NOMO-1 treated with dmso at 0.1 percent for 144 hours (cell line): ENCODE data around the gene TOM1.
"Not testable (repeated sequence)": the region's sequence is repeated elsewhere in the genome, so short reads cannot be mapped to it uniquely, and the experiment has no call there.

Experiments used
- DNase-seq: peaks from one replicate; lab custom pipeline; 2025; ENCODE audit not compliant: unreplicated experiment; lab: John Stamatoyannopoulos, UW

TOM1 gene

DNA sequence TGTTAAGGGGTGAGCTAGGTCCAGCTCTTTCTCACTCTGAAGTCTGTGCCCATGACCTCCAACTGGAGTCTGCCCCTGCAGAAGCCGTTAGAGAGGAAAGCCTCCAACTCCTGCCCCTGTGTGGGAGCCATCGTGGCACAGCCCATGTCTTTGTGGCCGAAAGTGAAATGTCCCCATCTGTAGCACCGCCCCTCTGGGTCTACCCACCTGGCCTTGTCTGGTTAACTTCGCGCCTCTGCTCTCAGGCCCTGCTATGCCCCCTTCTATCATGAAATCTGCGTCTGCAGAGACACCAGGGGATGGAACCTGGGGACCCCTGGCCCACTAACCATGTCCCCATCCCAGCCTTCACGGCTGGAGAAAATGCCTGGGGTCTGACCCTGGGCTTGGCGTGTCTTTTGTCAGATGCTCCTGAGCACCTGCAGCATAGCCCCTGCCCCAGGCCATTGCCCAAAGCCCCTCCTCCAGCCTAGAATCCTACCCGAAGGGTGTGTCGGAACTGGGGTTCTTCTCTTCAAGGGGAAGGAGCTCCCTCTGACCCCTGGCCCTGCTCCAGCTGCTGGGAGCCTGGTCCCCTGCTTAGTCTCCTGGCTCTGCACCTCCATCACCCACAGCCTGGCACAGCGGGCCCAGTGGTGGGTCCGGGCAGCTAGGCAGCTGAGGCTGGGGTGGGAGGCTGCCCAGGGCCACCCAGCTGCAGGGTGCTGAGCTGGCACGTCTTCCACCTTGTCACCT, 45.4 kb downstream of the TOM1 start:
- no peak for DNase-seq

DNA sequence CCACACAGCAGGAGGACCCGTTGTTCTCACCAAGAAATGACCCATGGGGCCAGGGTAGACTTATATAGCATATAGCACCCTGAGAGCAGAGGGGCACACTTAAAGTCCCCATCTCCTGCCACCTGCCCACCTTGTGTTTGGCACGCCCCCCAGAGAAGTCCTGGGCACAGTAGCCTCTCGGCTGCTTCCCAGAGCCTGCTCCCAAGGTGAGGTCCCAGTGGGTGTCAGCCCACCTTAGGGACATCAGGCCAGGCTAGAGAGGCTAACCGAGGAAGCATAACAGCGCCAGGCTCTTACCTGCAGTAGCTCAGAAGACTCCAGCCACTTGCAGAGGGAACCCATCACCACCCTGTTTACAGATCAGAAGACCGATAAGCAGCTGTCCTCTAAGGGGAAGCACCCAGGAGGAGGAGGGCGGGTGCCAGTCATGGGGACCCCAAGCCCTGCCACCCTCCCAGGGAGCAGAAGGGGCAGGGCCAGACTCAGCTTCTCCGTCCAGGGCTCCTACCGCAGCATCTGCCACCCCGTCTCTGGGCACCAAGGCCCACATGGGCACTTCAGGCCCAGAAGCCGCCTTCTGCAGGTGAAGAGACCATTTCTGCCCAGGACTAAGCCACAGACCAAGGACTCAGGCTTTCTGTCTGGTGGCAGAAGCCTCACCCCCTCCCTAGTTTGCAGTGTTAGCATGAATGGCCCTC, 46.3 kb downstream of the TOM1 start:
- no peak for DNase-seq

DNA sequence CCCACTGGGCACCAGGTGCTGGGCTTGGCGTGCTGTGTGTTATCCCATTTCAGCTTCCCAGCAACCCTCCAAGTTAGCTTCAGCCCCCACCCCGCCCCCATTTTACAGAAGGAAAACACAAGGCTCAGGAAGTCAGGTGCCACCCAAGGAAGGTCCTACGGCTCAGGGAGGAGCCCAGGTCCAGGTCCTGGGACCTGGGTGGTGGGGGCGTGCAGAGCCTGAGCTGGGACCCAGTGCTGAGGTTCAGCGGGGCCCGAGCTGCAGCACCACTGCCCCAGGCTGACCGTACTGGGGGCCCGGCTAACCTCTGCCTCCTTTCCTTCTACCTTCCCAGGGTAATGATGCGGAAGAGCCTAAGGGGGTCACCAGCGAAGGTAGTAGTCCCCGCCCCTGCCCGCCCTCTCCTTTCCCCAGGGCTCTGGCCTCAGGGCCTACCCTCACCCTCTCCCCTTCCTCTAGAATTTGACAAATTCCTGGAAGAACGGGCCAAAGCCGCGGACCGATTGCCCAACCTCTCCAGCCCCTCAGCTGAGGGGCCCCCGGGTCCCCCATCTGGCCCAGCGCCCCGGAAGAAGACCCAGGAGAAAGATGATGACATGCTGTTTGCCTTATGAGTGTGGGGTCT, 47.0 kb downstream of the TOM1 start:
- no peak for DNase-seq

DNA sequence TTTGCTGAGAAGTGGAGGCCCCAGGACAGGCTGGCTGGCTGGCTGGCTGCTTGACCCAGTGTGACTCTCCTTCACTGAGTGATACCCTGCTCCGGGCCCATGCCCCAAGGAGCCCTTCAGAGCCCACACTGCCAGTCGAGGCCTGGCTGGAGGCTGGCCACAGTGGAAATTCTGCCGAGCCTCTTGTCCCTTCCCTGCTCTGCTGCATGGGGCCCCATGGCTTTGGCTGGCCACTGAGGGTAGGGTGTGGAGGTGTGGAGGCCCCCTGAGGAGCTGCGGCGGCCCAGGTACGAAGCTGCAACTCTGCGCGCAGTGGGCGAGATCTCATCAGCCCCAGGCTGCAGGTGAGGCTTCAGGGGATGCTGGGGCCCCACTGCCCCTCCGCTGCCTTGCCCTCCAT, 47.8 kb downstream of the TOM1 start:
- DNase-seq = no peak

DNA sequence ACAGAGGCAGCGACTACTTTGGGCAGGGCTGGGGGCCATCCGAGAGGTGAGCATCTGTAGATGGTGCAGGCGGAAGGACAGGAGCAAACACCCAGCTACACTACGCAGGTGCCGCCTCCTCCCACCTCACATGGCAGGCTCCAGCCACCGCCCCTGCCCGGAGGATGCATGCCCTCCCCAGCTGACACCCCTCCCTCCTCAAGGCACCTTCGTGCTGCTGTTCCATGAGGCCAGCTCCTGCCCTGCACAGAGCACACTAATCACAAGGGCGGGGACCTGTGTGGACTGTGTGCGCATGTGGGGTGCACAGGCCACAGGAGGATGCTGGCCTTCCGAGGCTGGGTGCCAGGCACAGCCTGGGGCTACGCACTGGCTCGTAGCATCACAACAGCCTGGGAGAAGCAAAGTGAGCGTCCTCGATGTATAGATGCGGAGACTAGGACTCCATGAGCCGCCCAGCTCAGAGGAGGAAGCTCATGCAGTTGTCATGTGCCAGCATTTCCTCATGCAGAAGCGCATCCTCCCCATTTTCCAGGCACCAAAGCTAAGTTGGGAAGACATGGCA, 48.4 kb downstream of the TOM1 start:
- no peak for DNase-seq

DNA sequence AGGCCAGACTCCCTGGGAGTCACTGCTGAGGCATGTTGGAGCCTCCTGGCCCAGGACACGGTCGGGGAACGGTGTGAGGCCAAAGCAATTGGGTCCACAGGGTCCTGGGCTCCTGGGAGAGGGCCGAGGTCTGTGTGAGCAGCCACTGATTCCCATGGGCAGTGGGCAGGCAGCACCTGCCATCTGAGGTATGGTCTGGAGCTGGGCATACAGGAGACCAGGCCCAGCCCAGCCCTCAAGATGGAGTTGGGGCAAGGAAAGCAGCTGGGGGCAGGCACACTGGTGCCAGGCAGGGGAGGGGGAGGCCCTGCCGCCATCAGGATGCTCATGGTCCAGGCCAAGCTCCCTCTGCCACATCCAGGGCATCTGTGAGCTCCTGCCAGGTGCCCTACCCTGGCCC, 49.0 kb downstream of the TOM1 start:
- DNase-seq = no peak

DNA sequence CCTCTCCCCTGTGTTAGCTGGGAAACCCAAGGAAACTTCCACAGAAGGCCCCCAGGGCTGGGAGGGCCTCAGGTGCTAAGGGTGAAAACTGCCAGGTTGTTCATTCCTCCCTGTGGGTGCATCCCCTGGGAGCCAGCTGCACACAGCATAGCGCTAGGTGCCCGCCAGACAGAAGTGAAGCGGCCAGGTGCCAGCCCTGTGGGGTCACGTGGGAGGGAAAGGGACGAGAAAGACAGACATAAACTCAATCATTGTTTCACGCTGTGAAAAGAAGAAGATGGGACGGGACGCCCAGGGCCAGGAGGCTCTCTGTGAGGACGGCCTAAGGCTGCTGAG, 49.6 kb downstream of the TOM1 start:
- no peak for DNase-seq

DNA sequence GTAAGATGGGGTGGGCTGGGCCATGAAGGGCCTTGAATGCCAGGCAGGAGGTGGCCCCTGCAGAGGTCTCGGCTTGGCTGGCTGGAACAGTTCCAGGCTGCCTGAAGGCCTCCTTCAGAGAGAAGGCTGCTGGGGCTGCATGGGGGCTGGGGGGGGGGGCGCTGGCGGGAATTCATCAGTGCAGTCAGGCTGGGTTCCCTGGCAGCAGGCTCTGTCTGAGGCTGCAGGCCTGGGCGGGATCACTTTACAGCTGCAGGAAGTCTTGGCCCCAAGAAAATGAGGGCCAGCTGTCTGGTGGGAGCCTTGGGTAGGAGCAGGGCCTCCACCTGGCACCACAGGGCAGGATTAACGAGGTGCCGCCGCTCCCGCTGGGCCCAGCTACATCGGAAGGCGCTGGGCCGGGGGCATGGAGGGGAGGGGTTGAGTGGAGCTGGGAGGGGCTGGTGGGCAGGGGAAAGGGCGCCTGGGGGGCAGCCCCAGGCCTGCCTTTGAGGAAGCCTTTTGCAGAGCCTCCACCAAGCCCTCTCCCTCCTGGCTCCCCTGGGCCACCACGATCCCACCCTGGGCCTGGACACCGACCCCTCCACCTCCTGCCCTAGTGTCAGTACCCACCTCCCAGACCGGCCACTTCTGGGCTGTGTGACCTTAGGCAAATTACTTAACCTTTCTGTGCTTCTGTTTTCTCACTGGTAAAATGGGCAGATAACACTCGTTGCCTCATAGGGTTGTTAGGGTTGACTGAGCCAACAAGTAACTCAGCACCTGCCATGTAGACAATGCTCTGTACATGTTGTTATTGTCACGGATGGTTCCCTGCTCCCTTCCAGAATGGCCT, 50.2 kb downstream of the TOM1 start:
- no peak for DNase-seq

DNA sequence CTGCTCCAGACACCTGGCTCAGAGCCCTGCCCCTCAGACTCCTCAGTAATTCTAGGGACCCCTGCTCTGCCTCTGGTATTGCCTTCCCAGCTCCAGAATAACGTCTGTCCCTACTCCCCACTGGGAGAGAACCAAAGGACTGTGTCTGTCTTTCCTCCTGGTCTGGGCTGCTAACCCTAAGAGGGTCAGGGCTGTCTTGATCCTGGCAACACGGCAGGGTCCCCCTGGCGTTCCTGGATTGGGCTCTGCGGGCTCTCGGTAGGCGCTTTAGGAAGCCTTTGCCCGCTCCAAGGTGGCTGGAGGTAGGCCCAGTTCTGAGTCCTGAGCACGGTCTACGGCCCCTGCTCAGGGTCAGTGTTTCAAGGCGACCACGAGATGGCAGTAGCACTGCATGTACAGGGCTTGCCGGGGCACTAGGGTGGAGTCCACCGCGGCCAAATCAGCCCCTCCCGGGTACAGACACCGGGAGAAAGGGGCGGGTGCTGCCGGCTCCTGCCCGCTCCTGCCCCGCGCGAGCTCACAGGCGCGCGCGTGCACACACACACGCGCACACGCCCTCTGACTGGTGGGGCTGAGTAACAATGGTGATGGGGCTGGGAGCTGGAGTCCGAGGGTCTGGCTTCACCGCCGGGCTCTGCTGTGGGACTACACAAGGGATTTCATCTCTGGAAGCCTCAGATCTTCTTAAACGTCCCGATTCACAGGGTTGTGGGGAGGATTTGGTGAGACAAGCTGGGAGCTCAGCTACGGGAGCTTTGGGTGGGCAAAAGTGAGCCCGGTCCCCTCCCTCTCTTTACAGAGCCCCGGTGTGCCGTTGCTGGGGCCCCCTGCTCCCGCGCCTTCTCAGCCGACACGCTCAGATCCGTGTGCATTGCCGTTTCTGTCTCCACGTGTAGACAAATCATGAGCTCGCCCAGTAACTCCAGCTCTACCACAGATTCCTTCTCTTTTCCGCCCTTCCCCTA, 51.1 kb downstream of the TOM1 start:
- DNase-seq = peak; percentile 82

DNA sequence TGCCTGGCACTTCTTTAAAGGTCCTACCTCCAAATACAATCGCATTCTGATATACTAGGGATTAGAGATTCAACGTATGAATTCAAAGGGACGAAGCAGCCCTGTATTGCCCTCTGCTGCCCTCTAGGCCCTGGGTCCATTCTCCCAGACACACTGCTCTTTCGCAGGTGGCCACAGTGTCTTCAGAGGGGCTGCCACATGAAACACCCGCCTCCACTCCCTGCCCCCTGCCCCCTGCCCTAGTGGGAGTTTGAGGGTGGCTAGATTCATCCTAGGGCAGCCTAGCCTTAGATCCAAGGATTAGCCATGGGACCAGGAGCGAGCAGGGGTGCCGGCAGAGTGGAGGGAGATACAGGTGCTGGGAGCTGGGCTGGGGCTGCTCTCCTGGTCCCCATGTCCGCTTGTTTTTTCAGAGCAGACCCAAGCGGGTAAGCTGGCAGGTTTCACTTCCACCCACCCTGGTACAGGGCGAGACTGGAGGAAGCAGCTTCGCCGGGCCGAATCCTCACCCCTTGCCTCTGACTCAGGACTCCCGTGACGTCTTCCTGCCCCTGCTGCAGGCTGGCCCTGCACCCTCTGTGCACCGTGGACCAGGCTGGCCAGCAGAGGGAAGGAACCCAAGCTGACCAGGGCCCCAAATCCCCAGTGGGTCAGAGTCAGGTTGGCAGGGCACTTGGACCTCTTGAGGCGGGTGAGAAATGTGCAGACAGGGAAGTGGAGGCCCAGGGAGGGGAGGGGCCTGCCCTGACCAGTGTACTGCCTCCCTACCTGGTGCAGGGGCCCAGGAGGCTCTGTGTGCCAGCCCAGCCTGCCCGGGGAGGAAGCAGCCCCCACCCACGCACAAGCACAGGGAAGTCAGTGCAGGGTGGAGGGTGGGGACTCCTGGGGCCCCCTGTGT, 52.8 kb downstream of the TOM1 start:
- DNase-seq = peak; percentile 79

DNA sequence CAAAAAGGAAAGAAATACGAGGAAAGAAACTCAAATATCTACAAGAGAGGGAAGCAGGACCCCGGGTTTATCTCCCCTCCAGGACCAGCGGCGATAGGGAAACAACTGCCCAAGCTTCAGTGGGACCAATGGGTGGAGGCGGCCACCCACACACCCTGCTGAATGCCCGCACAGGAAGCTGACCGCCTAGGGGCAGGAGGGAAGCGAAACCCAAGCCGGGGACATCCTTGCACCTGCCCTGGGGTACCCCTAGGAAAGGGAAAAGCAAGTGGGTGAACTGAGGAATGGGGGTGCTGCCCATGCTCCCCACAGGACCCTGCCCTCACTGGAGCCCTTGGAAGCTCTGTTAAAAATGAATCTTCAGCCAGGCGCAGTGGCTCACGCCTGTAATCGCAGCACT, 53.6 kb downstream of the TOM1 start:
- DNase-seq = no peak

DNA sequence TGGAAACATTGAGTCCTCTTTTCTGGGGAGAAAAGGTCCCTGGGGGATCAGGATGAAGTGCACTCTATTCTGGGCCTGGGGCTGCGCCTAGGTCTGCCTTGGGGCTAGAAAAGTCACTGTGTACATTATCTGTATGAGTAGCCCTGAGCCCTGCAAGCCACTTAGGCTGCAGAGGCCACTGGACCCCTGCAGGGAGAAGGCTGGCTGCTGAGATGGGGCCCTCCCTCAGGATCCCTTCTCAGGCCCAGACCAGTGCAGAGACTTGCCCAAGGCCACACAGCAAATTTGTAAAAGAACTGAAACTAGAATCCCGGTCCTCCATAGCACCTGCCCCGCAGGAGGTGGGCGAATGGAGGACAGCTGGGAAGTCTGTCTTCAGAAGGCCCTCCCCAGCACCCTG, 54.4 kb downstream of the TOM1 start:
- no peak for DNase-seq

DNA sequence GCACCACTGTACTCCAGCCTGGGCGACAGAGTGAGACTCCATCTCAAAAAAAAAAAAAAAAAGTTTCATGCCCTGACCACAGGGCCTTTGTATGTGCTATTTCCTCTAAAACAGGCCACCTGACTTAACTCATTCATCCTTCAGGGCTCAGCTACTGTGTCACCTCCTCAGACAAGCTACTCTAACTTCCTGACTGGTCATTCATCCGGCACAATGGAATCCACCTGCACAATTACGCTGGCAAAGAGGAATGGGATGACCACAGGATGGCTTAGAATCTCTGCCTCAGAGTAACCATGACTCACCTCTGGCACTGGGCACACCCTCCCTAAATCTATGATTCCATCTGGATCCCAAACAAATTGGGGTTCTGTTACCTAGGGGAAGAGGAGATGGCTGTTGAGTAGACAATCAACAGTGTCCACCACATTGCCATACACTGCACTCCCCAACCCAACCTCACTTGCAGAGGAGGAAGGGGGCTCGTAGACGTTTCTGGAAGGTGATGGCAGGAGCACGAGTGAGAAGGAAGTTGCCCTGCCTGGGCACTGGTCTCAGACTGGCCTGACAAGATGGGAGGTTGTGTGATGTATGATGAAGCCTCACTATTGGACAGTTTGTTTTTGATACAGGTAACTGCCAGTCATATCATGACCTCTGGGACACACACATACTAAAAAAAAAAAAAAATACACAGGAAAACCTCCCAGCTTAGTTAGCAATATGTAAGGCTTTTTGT, 58.4 kb downstream of the TOM1 start:
- no peak for DNase-seq

DNA sequence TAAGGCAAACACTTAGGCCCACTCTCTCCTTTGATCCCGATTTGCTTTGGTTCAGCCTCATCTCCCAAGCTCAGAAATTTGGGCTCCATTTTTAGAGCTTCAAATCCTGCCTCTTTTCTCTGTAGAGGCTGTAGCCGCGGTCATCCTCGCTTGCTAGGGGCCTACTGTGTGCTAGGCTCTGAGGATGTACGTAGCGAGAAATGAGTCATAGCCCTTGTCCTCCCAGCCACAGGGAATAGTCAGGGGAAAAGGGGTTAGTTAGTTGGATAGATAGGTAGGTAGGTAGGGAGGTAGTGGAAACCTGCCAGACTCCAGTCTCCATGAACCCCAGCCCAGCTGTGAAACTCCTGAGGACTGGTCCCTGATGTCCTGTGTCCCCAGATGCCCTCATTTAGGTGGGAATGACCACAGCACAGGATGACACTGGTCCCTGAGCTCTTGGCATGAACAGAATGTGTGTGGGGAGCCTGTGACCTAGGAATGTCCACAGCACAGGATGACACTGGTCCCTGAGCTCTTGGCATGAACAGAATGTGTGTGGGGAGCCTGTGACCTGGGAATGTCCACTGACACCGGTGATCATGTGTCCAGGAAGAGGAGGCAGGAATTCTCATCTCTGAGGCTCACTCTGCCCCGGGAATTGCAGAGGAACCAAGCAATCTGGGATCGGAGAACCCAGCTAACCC, 59.8 kb downstream of the TOM1 start:
- DNase-seq = no peak

DNA sequence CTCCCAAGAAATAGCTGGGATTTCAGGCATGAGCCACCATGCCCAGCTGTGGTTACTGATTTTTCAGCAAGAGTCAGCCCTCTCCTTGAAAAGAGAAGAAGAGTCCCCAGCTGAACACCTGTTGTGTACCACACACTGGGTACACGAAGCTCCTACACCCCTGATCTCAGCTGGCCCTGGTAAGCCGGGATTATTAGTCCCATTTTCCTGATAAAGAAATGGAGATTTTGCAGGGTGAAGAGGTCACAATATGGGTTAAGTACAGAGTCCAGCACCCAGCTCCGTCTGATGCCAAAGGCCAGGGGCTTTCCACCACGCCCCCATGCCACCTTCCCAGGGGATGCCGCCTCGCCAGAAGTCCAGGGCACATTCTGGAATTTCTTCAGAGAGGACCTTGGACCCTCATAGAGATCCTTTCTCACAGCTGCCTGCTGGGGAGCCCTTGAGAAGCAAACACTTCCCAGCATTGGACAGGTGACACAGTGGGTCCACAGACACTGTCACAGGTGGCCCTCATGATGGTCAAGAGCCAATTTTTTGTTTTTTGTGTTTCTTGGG, 61.4 kb downstream of the TOM1 start:
- DNase-seq = no peak

DNA sequence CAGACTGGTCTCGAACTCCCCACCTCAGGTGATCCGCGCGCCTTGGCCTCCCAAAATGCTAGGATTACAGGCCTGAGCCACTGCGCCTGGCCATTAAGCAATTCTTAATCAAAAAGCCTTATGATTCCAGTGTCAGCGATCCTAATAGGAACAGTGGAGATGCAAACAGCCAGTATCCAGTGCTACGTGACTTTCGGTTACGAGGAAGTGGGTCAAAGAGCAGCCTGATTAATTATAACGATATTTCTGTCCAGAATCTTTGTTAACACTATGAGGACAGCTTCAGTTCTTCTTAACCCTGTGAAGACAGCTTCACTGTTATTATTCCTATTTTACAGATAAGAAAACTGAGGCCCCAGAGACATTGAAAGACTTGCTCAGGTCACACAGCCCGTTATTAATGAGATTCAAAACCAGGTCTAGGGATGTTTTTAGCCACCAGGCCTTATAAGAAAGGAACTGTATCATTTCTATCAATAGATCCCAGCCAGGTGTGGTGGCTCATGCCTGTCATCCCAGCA, 63.9 kb downstream of the TOM1 start:
- DNase-seq = no peak

DNA sequence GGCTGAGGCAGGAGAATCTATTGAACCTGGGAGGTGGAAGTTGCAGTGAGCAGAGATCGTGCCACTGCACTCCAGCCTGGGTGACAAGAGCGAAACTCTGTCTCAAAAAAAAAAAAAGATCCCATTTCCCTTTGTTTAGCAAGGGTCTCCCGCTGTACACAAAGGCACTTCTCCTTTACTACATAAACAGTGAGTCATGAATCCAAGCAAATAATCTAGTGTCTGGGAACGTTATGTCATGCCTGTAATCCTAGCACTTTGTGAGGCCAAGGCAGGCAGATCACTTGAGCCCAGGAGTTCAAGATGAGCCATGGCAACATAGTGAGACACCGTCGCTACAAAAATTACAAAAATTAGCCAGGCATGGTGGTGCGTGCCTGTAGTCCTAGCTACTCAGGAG, 64.5 kb downstream of the TOM1 start:
- DNase-seq = not testable (repeated sequence)
